ENCODE measurements around the gene MMP28. TPM values are rescaled to one million over a fixed set of nuclear protein-coding genes. Genes with fewer than 3 reads are reported as not detected.

Gene MMP28
- polyA plus RNA-seq, 2 of the 4 experiments (the other 2 are of a cell fraction) = 6.6 to 6.7 TPM

DNA sequence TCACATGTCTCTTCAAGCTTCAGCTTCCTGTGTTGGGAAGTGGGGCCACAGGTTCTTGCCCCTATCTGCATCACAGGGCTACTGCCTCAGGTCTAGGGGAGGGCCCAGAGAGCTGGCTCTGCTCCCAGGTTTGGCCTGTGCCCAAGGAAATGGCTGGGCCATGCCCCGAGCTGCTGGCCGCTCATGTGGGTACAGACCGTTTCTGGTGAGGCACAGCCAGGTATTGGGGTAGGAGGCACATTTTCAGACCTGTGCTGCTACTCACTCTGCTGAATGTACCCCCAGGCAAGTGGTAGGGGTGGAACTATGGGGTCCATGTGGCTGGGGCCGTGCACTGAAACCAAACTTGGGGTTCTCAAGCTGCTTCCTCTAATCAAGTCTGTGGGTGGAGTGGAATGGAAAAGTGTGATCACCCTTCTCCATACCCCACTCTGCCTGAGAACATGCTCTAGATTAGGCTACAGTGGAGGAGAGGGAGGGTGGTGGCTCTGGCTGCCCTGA is 47.0 kb downstream of the MMP28 start:
- ChIA-PET CTCF (interaction anchor here (0.8 to 43.9 kb wide), 45 partner anchors 20 to 1330 kb away, joined by 3 to 2039 read pairs (median 9); partner anchors contain the start of genes C17orf50, MMP28, RASL10B and SLFN12L), POLR2A (interaction anchor here (1.5 to 1.7 kb wide), 2 partner anchors 60 to 135 kb away, joined by 3 to 6 read pairs; partner anchors contain the start of gene TAF15)
- WGBS (ENCODE audit: missing lambda C conversion rate) = 38% methylated on average over 4 of the region's 4 CpGs
- peak in 1 of 2 experiments; percentile 30; a peak in 3 of 6 replicates for ATAC-seq
- FAIRE-seq = no peak
- H3K9me3 ChIP-seq = no peaks in the 10 kb centered on the region
- no peak overlapping the region for H3K4me3 ChIP-seq
- TF ChIP-seq CHD4 (IDR thresholded peaks at IDR 0.05; ENCODE audit: borderline replicate concordance) (no peak), HOXA7 (CRISPR knock-in tag; IDR thresholded peaks at IDR 0.05) (no peak), BHLHE40 (IDR thresholded peaks at IDR 0.05; ENCODE audit: low read depth, low read length) (no peak), CBX2 (IDR thresholded peaks at IDR 0.05; ENCODE audit: borderline replicate concordance, low read depth) (no peak), MAZ (IDR thresholded peaks at IDR 0.05; ENCODE audit: borderline replicate concordance, low read depth, low read length) (no peak), FOXS1 (CRISPR knock-in tag; IDR thresholded peaks at IDR 0.05) (no peak), POLR2AphosphoS2 (conservative IDR thresholded peaks at IDR 0.05; ENCODE audit: low read length) (no peak), JUN (IDR thresholded peaks at IDR 0.05) (no peak), HOXB13 (CRISPR knock-in tag; IDR thresholded peaks at IDR 0.05; ENCODE audit: low read depth) (no peak), HOXB5 (CRISPR knock-in tag; IDR thresholded peaks at IDR 0.05) (no peak), SMC3 (IDR thresholded peaks at IDR 0.05) (no peak), JUNB (IDR thresholded peaks at IDR 0.05) (no peak), EHF (CRISPR knock-in tag; IDR thresholded peaks at IDR 0.05) (no peak), TFCP2L1 (CRISPR knock-in tag; IDR thresholded peaks at IDR 0.05) (no peak), ZC3H11A (IDR thresholded peaks at IDR 0.05) (no peak)
- TF ChIP-seq, protein P1, sequence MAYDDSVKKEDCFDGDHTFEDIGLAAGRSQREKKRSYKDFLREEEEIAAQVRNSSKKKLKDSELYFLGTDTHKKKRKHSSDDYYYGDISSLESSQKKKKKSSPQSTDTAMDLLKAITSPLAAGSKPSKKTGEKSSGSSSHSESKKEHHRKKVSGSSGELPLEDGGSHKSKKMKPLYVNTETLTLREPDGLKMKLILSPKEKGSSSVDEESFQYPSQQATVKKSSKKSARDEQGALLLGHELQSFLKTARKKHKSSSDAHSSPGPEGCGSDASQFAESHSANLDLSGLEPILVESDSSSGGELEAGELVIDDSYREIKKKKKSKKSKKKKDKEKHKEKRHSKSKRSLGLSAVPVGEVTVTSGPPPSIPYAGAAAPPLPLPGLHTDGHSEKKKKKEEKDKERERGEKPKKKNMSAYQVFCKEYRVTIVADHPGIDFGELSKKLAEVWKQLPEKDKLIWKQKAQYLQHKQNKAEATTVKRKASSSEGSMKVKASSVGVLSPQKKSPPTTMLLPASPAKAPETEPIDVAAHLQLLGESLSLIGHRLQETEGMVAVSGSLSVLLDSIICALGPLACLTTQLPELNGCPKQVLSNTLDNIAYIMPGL (CRISPR knock-in tag; IDR thresholded peaks at IDR 0.05; ENCODE audit: borderline replicate concordance) = no peak
- TF ChIP-seq, protein P2, sequence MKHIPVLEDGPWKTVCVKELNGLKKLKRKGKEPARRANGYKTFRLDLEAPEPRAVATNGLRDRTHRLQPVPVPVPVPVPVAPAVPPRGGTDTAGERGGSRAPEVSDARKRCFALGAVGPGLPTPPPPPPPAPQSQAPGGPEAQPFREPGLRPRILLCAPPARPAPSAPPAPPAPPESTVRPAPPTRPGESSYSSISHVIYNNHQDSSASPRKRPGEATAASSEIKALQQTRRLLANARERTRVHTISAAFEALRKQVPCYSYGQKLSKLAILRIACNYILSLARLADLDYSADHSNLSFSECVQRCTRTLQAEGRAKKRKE (CRISPR knock-in tag; IDR thresholded peaks at IDR 0.05; ENCODE audit: low read depth) = no peak
- TF ChIP-seq, protein P3, sequence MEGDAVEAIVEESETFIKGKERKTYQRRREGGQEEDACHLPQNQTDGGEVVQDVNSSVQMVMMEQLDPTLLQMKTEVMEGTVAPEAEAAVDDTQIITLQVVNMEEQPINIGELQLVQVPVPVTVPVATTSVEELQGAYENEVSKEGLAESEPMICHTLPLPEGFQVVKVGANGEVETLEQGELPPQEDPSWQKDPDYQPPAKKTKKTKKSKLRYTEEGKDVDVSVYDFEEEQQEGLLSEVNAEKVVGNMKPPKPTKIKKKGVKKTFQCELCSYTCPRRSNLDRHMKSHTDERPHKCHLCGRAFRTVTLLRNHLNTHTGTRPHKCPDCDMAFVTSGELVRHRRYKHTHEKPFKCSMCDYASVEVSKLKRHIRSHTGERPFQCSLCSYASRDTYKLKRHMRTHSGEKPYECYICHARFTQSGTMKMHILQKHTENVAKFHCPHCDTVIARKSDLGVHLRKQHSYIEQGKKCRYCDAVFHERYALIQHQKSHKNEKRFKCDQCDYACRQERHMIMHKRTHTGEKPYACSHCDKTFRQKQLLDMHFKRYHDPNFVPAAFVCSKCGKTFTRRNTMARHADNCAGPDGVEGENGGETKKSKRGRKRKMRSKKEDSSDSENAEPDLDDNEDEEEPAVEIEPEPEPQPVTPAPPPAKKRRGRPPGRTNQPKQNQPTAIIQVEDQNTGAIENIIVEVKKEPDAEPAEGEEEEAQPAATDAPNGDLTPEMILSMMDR (IDR thresholded peaks at IDR 0.05) = no peak
- TF ChIP-seq, protein P4, sequence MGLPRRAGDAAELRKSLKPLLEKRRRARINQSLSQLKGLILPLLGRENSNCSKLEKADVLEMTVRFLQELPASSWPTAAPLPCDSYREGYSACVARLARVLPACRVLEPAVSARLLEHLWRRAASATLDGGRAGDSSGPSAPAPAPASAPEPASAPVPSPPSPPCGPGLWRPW (IDR thresholded peaks at IDR 0.05) = no peak
- peaks cover 12% of the 10 kb centered on the region; the same call in 2 of the 3 replicates for H3K4me1 ChIP-seq
- no peak for DNase-seq (ENCODE audit: low read depth in 1 of 2, low spot score in 1 of 2)
- H3K4me2 ChIP-seq = no peak overlapping the region
- no peak overlapping the region for H3K27ac ChIP-seq

DNA sequence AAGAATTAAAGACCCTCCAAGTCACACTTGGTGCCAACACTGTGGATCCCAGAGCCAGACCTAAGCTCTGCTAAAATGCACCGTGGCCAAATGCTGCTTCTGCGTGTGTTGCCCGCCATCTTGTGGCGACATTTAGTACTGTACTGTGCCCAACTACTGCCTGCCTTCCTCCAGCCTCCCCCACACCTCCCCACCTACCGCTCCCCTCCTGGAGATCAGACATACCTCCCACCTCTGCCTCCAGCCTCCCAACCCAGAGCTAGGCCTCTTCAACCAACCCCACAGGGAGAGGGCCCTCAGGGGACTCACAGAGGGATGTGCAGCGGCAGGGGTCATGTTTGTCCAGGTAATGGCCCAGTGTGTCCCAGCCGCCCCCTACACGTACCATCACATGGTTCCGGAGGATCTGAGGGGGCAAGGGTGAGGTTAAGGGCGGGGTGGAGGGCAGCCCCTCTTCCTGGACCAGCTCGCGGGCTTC is 47.9 kb downstream of the MMP28 start:
- 29% methylated on average over 11 of the region's 12 CpGs for WGBS (ENCODE audit: missing lambda C conversion rate)
- no peak for FAIRE-seq
- no peak overlapping the region for H3K4me2 ChIP-seq
- H3K4me1 ChIP-seq = peaks cover 12% of the 10 kb centered on the region; the same call in 2 of the 3 replicates
- peak; percentile 71 to 91 for ATAC-seq
- H3K27ac ChIP-seq = no peak overlapping the region
- no peak overlapping the region for H3K4me3 ChIP-seq
- no peaks in the 10 kb centered on the region for H3K9me3 ChIP-seq
- POLR2A ChIA-PET = interaction anchor here (0.5 to 1.5 kb wide), 4 partner anchors 61 to 169 kb away, joined by 4 to 15 read pairs (median 5); partner anchors contain the start of genes PEX12 and TAF15
- peak; percentile 86 to 95 for DNase-seq (ENCODE audit: low read depth in 1 of 2, low spot score in 1 of 2)
- CTCF ChIA-PET = interaction anchor here (0.6 to 43.9 kb wide), 93 partner anchors 19 to 1333 kb away, joined by 3 to 2039 read pairs (median 5); partner anchors contain the start of genes C17orf50, MMP28, PEX12 and RASL10B
- TF ChIP-seq ZFP36 (IDR thresholded peaks at IDR 0.05; ENCODE audit: borderline replicate concordance, partially characterized antibody) = no peak
- no peak for TF ChIP-seq PHF8 (IDR thresholded peaks at IDR 0.05; ENCODE audit: borderline replicate concordance, low read depth)
- TF ChIP-seq HOXB5 (CRISPR knock-in tag; IDR thresholded peaks at IDR 0.05) = no peak
- TF ChIP-seq POLR2A (IDR thresholded peaks at IDR 0.05; ENCODE audit: low read length) = no peak
- no peak for TF ChIP-seq RFX5 (IDR thresholded peaks at IDR 0.05)
- no peak for TF ChIP-seq TP53 (CRISPR knock-in tag; IDR thresholded peaks at IDR 0.05)
- TF ChIP-seq FOSL2 (IDR thresholded peaks at IDR 0.05) = no peak
- no peak for TF ChIP-seq FOSL2 (CRISPR knock-in tag; IDR thresholded peaks at IDR 0.05)
- TF ChIP-seq, protein P5, sequence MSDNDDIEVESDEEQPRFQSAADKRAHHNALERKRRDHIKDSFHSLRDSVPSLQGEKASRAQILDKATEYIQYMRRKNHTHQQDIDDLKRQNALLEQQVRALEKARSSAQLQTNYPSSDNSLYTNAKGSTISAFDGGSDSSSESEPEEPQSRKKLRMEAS (IDR thresholded peaks at IDR 0.05) = no peak
- TF ChIP-seq, protein P6, sequence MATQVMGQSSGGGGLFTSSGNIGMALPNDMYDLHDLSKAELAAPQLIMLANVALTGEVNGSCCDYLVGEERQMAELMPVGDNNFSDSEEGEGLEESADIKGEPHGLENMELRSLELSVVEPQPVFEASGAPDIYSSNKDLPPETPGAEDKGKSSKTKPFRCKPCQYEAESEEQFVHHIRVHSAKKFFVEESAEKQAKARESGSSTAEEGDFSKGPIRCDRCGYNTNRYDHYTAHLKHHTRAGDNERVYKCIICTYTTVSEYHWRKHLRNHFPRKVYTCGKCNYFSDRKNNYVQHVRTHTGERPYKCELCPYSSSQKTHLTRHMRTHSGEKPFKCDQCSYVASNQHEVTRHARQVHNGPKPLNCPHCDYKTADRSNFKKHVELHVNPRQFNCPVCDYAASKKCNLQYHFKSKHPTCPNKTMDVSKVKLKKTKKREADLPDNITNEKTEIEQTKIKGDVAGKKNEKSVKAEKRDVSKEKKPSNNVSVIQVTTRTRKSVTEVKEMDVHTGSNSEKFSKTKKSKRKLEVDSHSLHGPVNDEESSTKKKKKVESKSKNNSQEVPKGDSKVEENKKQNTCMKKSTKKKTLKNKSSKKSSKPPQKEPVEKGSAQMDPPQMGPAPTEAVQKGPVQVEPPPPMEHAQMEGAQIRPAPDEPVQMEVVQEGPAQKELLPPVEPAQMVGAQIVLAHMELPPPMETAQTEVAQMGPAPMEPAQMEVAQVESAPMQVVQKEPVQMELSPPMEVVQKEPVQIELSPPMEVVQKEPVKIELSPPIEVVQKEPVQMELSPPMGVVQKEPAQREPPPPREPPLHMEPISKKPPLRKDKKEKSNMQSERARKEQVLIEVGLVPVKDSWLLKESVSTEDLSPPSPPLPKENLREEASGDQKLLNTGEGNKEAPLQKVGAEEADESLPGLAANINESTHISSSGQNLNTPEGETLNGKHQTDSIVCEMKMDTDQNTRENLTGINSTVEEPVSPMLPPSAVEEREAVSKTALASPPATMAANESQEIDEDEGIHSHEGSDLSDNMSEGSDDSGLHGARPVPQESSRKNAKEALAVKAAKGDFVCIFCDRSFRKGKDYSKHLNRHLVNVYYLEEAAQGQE (IDR thresholded peaks at IDR 0.05) = no peak

Measured in A549 (cell line).